Measurements from ENCODE around the gene PDE1C.

GRCh38 chr7:32077806-32078205 is 7.6 kb upstream of the PDE1C start:
- no peak for TF ChIP-seq EZH2 (IDR thresholded peaks at IDR 0.05; ENCODE audit: insufficient read depth, poor library complexity, severe bottlenecking)
- TF ChIP-seq EZH2phosphoT487 (IDR thresholded peaks at IDR 0.05; ENCODE audit: insufficient read depth, low read depth) = no peak

Data from GM23248 (cell line).